Transverse colon (tissue), 4 donors: ENCODE data around the gene PTPRG.

Experiments
- CTCF ChIP-seq, 5 experiments: fragments of 200-600 bp in 3 of 5; fragments of 450-650 bp in 2 of 5; sonication (generic) in 3 of 5; IDR thresholded peaks; 1 replicate in 2 of 5; 2 replicates in 3 of 5; pipeline ENCODE4 v1.5.1; 2016 to 2017; ENCODE audit warnings: antibody characterized with exemption in 5 of 5, inconsistent platforms in 3 of 5, mild to moderate bottlenecking in 2 of 5, moderate library complexity in 1 of 5
- EP300 ChIP-seq: sonication (generic); formaldehyde crosslinking; IDR thresholded peaks from one replicate; pipeline ENCODE4 v1.6.1; 2017; ENCODE audit warnings: antibody characterized with exemption, low read depth
- POLR2AphosphoS5 ChIP-seq, 3 donors: sonication (generic); formaldehyde crosslinking; IDR thresholded peaks; one replicate each; pipeline ENCODE4 v1.6.1; 2016; ENCODE audit warnings: antibody characterized with exemption in 3 of 3

GRCh38 chr3:61684386-61684785 lies 123.0 kb downstream of the PTPRG start:
- no peak for TF ChIP-seq POLR2AphosphoS5 (IDR thresholded peaks at IDR 0.05)
- no peak for TF ChIP-seq EP300
- no peak for TF ChIP-seq CTCF (IDR thresholded peaks at IDR 0.05)
